HG03159 (cell line): ENCODE data around the gene RPL32.
"Not testable (repeated sequence)": the region's sequence is repeated elsewhere in the genome, so short reads cannot be mapped to it uniquely, and the experiment has no call there.

Experiments
- ATAC-seq: cut with Tn5 transposase; IDR thresholded peaks from one replicate; pipeline ENCODE4 v1.9.1; 2021; ENCODE audit warnings: mild to moderate bottlenecking, moderate library complexity; ENCODE audit not compliant: unreplicated experiment

Gene RPL32

DNA sequence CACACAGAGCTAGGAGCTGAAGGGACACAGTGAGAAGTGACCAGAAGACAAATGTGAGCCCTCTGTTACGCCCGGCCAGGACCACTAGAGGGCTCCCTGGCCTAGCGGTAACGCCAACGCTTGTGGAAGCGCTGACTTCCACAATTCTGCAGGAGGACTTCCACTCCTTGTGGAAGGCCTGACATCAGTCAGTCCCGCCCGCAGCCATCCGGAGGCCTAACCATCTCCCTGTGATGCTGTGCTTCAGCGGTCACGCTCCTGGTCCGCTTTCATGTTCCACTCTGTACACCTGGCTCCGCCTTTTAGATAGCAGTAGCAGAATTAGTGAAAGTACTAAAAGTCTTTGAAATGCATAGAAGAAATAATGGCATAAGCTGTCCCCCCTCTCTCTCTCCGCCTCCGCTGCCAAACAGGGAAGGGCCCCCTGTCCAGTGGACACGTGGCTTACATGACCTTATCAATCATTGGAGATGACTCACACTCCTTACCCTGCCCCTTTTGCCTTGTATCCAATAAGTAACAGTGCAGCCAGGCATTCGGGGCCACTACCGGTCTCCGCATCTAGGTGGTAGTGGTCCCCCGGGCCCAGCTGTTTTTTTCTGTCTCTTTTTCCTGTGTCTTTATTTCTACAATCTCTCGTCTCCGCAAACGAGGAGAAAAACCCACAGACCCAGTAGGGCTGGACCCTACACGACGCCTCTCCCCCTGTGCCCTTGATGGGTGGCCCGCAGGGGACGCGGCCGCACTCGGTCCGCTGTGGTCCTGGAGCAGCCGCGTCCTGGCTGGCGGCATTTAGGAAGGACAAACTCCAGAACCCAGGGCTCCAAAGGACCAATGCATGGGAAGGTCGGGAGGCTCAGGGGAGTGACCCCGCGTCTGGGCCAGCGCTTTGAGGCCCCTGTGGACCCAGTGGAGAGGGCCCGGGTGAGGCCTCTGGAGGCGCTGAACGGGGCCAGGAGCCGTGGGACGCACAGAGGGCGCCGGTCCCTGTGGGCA lies 27.0 kb upstream of the RPL32 start:
- peak; percentile 66 for ATAC-seq

DNA sequence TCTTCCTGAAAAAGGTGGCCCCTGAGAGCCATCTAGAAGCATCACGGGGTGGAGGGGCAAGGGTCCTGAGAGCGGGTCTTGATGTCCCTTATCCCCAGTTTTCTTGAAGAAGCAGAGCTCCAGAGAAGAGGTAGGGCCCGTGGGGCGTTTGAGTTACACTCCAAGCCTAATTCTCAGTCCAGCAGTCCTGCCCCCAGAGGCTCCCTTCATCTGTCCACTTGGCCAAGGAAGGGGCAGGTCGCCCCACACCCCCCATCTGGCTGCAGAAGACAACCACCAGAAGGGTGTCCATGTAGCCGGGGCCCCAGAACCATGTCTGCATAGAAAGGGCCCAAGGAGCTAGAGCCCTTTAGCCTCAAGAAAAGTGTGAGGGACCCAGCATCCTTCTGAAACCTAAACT lies 25.5 kb upstream of the RPL32 start:
- no peak for ATAC-seq

DNA sequence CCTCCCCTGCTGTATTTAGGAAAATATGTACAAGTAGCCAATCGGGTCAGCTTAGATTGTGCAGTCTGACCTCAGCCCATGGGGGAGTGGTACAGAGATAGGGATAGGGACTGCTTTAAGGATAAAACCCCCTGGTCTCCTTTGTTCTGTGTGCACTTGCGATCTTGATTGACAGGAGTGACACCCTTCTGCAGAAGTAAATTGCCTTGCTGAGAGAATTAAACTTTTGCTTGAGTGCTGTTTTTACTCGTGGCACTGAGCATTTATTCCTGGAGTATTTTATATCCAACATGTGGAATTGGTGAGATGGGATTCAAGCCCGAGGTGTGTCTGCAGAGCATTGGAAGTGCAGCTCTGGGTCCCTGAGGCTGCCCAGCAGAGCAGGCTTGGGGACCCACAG lies 23.9 kb upstream of the RPL32 start:
- no peak for ATAC-seq

DNA sequence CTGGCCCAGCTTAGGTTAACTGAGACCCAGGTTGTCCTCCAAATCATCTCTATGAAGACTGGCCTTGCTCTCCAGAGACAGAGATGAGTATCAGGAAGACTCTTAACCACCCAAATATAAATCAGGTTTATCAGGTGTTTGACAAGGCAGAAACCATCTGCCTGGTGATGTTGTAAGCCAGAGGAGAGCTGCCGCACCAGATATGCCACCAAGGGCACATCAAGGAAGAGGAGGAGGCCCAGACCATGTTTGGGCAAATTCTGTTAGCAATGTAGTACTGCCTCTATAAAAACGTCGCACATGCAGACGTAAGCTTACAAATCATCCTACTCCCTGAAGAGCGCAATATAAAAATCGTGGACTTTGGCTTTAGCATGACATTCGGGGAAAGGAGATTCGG lies 21.0 kb upstream of the RPL32 start:
- no peak for ATAC-seq

DNA sequence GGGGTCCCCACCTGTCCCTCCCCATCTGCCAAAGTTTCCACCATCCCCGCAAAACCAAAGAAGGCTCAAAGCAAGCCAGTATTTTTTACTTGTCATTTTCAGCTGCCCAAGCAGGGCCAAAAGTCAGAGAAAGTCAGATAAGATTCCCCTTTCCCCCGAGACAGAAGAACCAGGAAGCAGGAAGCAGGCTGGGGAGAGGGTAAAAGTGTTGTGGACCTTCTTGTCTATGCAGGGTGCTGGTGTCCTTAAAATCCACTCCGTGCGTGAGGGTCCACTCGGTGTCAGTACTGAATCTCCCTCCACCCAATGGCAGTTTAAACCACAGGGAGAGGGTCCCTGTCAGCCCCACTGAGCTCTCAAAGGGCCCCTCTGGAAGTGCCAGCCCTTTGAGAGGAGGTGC lies 20.2 kb upstream of the RPL32 start:
- ATAC-seq, result no peak

DNA sequence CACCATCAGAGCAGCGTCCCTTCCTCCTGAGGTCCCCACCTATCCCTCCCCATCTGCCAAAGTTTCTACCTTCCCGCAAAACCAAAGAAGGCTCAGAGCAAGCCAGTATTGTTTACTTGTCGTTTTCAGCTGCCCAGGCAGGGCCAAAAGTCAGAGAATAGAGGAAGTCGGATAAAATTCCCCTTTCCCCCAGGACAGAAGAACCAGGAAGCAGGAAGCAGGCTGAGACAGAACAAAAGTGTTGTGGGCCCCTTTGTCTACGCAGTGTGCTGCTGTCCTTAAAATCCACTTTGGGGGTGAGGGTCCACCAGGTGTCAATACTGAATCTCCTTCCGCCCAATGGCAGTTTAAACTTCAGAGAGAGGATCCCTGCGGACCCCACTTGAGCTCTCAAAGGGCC lies 18.5 kb upstream of the RPL32 start:
- ATAC-seq, result no peak

DNA sequence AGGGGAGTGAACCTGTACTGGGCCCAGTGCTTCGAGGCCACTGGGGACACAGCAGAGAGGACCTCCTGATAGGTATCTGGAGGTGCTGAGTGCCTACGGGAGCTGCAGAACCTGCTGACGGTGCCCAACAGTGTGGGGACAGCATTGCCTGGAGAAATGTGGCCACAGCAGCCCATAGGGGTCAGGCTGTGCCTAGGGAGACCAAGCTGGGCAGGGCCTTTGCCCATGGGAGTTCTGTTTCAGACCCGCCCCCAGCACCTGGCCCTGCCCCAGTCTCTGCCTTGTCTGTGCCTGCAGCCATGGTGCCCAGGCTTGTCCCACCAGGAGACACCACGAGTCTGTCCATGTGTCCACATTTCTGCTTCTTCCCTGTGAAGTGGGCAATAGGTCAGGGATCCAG lies 15.3 kb upstream of the RPL32 start:
- no peak for ATAC-seq

DNA sequence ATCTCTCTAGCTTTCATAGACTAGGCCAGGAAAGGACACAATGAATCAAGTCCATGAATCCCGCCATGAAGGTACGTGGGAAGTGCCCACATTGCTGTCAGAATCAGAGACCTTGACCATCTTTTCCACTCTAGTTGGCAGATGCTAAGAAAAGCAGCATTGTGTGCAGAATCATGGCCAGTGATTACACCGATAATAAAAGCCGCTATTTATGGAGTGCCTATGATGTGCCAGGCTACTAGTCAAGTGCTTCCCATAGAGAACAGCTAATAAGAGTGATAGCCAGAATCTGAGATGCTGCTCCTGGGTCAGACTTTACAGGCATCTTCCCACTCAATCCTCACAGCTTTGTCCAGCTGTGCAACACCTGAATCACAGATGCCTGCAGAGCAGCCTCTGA lies 13.2 kb upstream of the RPL32 start:
- ATAC-seq, result no peak

DNA sequence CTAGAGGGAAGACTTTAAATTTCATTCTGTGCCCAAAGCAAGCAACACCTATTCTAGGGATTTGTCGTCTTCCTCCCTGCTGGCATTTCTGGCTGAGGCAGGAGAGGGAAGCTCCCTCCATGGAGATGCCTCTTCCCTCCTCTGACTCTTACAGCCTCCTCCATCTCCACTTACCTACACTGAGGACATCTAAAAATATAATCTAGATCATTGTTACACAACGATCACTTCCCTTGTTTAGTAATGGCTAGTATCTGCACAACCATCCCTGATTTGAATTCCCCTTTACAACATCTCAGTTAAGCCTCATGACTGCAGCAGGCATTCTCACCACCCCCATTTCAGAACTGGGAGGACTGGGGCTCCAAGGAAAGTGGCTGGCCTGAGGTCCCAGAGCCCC lies 12.5 kb upstream of the RPL32 start:
- ATAC-seq, result not testable (repeated sequence)

DNA sequence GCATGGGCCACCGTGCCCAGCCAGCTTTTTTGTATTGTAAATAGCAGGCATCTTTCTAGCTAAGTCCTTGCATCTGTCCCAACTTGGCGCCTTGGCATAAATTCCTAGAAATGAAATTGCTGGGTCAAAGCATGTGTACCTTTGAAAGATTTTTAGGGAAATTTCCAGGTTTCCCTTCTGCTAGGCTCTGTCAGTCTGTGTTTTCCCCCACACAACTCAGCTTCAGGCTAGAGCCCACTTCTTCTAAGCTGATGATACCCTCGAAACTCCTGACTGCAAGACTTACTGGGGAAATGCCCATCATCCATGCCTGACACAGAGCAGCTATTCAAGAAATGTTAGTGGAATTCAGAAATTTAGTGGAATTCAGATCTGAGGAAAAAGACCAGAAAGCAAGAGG lies 10.8 kb upstream of the RPL32 start:
- ATAC-seq, result no peak

DNA sequence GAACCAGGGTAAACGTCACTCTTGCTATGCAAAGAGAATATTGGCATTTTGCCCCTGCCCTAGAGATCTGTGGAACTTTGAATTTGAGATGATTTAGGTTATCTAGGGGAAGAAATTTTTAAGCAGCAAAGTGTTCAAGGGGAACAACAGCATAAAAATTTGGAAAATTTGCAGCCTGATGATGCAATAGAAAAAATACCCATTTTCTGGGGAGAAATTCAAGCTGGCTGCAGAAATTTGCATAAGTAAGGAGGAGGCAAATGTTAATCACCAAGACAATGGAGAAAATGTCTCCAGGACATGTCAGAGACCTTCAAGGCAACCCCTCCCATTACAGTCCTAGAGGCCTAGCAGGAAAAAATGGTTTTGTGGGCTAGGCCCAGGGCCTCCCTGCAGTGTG lies 4.4 kb upstream of the RPL32 start:
- ATAC-seq, result no peak

DNA sequence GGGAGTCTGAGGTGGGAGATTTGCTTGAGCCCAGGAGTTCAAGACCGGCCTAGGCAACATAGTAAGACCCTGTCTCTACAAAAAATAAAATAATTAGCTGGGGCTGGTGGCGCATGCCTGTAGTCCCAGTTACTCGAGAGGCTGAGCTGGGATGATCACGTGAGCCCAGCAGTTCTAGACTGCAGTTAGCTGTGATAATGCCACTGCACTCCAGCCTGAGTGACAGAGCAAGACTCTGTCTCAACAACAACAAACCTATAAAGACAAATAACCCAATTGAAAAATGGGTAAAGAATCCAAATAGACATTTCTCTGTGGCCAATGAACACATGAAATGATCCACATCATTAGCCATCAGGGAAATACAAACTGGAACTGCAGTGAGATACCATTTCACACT lies 1.1 kb upstream of the RPL32 start:
- ATAC-seq, result no peak

DNA sequence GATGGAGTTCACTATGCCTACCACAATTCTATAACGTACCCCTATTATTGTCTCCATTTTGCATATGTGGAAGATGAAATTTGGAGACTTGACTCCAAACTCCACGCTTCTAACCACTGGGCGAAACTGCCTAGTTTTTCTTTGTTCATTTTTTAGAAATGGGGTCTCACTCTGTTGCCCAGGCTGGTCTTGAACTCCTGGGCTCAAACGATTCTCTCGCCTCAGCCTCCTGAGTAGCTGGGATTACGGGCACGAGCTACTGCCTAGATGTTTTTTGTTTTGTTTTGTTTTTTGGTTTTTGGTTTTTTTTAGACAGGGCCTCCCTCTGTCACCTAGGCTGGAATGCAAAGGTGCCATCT lies 584 bp upstream of the RPL32 start:
- peak; percentile 5 for ATAC-seq

DNA sequence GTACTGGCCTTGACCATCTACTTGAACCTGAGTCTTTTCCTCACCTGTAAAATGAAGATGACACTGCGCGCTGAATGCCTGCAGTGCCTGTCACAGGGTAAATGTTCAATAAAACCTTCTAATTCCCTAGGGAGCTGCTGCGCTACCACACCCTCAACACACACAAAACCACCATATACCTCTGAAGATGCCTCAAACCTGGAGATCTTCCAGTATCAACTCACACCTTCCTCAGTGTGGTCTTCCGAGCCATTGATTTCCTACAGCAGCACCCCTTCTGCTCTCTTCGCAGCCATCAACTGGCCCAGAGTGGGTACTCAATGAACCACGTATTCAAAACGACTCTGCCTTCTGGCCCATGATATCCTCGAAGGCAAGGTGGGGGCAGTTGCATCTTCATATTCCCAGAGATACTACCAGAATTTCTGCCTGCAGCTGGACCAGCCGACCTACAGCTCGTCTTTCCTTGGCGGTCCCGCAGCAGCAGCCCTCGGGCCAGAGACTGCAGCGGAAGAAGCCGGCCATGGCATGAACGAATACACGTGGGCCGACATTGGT lies 695 bp downstream of the RPL32 start:
- peak; percentile 36 for ATAC-seq

DNA sequence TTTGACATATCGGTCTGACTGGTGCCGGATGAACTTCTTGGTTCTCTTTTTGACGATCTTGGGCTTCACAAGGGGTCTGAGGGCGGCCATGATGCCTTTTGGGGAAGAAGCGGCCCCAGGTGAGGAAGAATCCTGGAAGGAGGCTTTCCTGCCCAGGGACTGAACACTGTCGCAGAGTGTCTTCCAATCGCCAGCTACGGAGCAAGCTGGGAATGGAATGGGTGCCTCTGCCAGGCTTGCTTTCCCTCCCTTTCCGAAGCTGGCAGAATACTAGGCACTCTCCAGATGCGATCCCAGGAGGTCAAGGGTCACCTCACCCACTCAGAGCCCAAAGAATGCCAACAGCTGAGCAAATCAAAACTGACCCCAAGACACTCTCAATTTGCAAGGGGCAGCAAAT lies 1.2 kb downstream of the RPL32 start:
- ATAC-seq, result not testable (repeated sequence)

DNA sequence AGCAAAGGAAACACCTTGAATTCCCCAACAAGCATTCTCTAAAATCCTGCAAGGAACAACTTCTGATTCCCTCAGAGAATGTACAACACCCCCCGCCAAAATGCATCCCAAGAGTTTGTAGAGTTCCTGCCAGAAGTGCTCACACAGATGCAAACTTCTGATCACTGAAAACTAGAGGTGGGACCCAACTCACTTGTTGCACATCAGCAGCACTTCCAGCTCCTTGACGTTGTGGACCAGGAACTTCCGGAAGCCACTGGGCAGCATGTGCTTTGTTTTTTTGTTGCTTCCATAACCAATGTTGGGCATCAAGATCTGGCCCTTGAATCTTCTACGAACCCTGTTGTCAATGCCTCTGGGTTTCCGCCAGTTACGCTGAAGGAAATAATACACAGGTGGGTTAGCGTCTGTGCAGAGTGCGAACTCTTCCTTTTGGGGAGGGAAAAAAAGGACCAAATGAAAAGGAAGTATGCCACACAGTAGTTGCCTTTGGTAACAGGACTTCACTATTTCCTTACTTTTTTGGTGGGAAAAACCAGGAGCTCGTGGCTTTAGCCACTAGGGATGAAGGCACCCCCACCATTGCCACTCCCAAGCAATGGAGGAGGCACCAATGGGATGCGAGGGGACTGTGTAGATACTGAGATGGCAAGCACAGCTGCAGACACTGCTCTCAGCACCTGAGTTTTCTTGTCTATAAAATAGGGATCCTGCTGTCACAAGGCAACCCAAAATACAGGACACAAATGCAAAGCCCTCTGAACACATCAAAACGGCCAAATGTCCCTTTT lies 2.0 kb downstream of the RPL32 start:
- ATAC-seq, result no peak

DNA sequence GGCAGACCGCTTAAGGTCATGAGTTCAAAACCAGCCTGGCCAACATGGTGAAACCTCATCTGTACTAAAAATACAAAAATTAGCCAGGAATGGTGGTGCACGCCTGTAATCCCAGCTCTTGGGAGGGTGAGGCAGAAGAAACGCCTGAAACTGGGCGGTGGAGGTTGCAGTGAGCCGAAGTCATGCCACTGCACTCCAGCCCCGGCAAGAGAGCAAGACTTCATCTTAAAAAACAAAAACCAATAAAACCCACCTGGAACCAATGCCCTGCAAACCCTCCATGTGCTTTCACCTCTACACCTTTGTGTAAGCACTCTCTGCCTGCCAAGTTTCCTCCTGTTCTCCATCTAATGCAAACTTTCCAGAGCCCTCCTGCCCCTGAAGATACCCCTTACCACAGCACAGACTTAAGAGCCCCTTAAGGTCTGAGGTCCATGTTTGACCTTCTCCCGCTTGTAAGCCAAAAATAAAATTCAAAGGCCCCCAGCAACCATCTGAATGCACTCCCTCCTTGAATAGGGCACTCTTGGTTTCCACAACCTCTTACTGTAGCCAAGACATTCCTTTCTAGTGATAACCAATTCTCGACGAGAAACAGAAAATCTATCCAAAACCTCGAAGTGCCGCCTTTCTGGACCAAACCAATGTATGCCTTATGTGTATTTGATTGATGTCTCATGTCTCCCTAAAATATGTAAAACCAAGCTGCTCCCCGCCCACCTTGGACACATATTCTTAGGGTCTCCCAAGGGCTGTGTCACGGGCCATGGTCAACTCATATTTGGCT lies 3.0 kb downstream of the RPL32 start:
- ATAC-seq, result no peak

DNA sequence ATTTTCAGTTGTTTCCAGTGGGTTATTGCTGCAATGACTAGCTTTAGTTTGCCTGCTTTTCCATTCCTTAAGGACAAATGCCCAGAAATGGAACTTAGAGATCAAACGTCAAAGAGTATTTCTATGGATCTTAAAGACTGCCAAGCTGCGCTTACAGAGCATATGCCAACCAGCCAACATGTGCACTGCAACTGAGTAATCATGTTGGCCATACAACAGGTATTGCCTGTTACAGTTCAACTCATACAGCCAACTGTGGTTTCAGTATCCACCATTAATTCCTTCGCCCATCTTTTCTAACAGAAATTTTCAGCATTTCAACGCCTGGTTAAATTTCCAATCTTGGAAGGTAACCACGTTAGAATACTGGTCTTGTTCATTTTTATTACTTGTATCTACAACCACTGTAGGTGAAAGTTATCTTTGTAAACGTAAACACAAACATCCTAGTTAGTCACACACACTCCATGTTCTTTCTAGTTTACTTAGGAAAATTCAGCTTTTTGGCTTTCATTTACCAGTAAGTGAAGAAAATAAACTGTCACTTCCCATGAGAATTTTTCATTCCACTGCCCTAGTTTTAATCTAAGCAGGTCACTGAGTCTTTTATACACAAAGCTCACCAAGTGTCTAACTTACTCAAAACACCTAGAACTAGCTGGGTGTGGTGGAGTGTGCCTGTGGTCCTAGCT lies 3.9 kb downstream of the RPL32 start:
- no peak for ATAC-seq

DNA sequence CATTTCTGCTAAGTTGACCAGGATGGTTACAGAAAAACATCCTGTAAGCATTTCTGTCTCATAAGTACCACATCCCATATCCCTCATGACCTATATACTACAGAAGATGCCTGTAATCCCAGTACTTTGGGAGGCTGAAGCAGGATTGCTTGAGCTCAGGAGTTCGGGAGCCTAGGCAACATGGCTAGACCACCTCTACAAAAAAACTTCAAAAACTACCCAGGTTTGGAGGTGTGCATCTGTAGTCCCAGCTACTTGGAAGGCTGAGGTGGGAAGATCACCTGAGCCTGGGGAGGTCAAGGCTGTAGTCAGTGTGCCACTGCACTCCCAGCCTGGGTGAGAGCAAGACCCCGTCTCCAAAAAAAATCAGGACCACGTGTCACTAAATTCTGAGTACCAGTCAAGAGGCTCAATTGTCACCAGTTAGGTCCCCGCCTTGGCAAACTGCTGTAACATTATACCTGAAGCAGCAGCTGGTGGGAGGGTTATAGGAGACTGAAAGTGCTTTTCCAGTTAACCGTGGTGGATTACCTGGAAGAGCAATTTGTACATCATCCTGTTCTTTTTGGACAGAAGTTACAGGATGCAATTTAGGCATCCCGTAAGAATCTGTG lies 6.2 kb downstream of the RPL32 start:
- ATAC-seq, result no peak
